ENCODE results near the gene BAMBI. TPM values are rescaled to one million over a fixed set of nuclear protein-coding genes. Genes with fewer than 3 reads are reported as not detected.

The BAMBI gene
- polyA plus RNA-seq, 1 of the 3 experiments (the other 2 are of a cell fraction) = 2.8 TPM

DNA sequence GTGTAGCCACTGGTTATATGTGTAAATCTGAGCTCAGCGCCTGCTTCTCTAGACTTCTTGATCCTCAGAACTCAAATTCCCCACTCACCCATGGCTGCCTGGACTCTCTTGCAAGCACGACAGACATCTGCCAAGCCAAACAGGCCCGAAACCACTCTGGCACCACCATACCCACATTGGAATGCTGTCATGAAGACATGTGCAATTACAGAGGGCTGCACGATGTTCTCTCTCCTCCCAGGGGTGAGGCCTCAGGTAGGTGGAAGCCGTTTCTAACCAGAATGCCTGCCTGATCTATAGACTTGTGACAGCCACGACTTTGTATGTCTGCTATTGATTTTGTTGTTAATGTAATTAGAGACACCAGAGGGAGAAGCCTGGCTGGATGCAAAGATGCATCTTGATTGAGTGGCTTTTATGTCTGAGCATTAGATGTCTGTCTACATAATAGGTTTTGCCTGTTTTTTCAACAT is 4.0 kb downstream of the BAMBI start:
- no peak overlapping the region for H2AFZ ChIP-seq (ENCODE audit: low read depth)
- peaks cover 37% of the 10 kb centered on the region for H3K79me2 ChIP-seq (ENCODE audit: insufficient read depth)
- ChIA-PET POLR2A (interaction anchor here (0.6 kb wide), 1 partner anchor 143 kb away, joined by 3 read pairs; no protein-coding TSS in a partner anchor), CTCF (interaction anchor here (0.9 to 5.3 kb wide), 15 partner anchors 10 to 821 kb away, joined by 3 to 34 read pairs (median 4); no protein-coding TSS in a partner anchor)
- H3K9me3 ChIP-seq = no peaks in the 10 kb centered on the region
- peaks cover 4% of the 10 kb centered on the region; the same call in 1 of the 2 replicates for H3K27me3 ChIP-seq (ENCODE audit: insufficient read depth)
- peak; percentile 63 for DNase-seq
- H3K4me3 ChIP-seq (ENCODE audit: low read depth in 2 of 2, low read length in 1 of 2) = peak overlapping the region; percentile 9 to 82; a peak in 1 of 4 replicates
- H3K4me1 ChIP-seq (ENCODE audit: control insufficient read depth in 1 of 2, insufficient read depth in 2 of 2, low read depth in 1 of 2, low read length in 1 of 2) = peaks cover 17 to 39% of the 10 kb centered on the region in 2 experiments; a peak in 3 of 4 replicates
- peak; percentile 27; the same call in 1 of the 2 replicates for TF ChIP-seq RAD21 (IDR thresholded peaks at IDR 0.05; ENCODE audit: low read length)
- TF ChIP-seq, protein P1, sequence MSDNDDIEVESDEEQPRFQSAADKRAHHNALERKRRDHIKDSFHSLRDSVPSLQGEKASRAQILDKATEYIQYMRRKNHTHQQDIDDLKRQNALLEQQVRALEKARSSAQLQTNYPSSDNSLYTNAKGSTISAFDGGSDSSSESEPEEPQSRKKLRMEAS (IDR thresholded peaks at IDR 0.05; ENCODE audit: low read depth) = peak; percentile 31; the same call in 1 of the 2 replicates
- peak; percentile 80 for TF ChIP-seq CHD2 (IDR thresholded peaks at IDR 0.05; ENCODE audit: low read length, partially characterized antibody)
- peak; percentile 95 for TF ChIP-seq RCOR1 (IDR thresholded peaks at IDR 0.05; ENCODE audit: low read length)
- TF ChIP-seq TCF12 (IDR thresholded peaks at IDR 0.05) = peak; percentile 67; the same call in 1 of the 2 replicates
- peak; percentile 66 for TF ChIP-seq FOXJ3 (CRISPR knock-in tag; IDR thresholded peaks at IDR 0.05)
- no peak for TF ChIP-seq ELF1 (IDR thresholded peaks at IDR 0.05)
- peak; percentile 59; the same call in 1 of the 2 replicates for TF ChIP-seq TEAD4 (IDR thresholded peaks at IDR 0.05; ENCODE audit: borderline replicate concordance, insufficient read depth)
- TF ChIP-seq MEF2A (IDR thresholded peaks at IDR 0.05; ENCODE audit: borderline replicate concordance, low read depth) = no peak
- TF ChIP-seq MXI1 (IDR thresholded peaks at IDR 0.05; ENCODE audit: low read depth, low read length) = peak; percentile 89
- peak in 1 of 2 experiments; percentile 95; a peak in 2 of 4 replicates for TF ChIP-seq EP300 (IDR thresholded peaks at IDR 0.05; ENCODE audit: borderline replicate concordance in 1 of 2, low read depth in 1 of 2, low read length in 1 of 2)
- TF ChIP-seq GATA2 (CRISPR knock-in tag; IDR thresholded peaks at IDR 0.05) = peak; percentile 77
- TF ChIP-seq FOSL2 (IDR thresholded peaks at IDR 0.05; ENCODE audit: borderline replicate concordance, low read depth) = no peak
- 0 out of 2 replicates have a peak, but pooled peaks have one; percentile 16 for TF ChIP-seq RFX5 (IDR thresholded peaks at IDR 0.05; ENCODE audit: low read length)
- TF ChIP-seq POLR2AphosphoS5 (IDR thresholded peaks at IDR 0.05; ENCODE audit: low read depth, low read length) = 0 out of 2 replicates have a peak, but pooled peaks have one; percentile 16
- H3K9ac ChIP-seq = no peak overlapping the region
- H3F3A ChIP-seq (replicated peaks; ENCODE audit: insufficient read depth) = peaks cover 2% of the 10 kb centered on the region
- no peaks in the 10 kb centered on the region for H3K9me2 ChIP-seq
- peak overlapping the region; percentile 92 for H3K4me2 ChIP-seq
- peaks cover 11 to 14% of the 10 kb centered on the region in 2 experiments for H3K36me3 ChIP-seq (replicated peaks in 1 of 2; ENCODE audit: control insufficient read depth in 1 of 2, insufficient read depth in 2 of 2, low read length in 1 of 2)
- 15% methylated on average over 5 of the region's 6 CpGs for WGBS (ENCODE audit: low lambda C conversion rate)
- H4K20me1 ChIP-seq (ENCODE audit: insufficient read depth) = no peaks in the 10 kb centered on the region
- H3K27ac ChIP-seq (ENCODE audit: low read depth in 2 of 2, low read length in 1 of 2) = peak overlapping the region in 1 of 2 experiments; percentile 92; a peak in 2 of 4 replicates

GRCh38 chr10:28681928-28682750 is 4.8 kb downstream of the BAMBI start:
- CTCF ChIA-PET = interaction anchor here (0.7 to 5.3 kb wide), 15 partner anchors 8 to 820 kb away, joined by 3 to 34 read pairs (median 3); no protein-coding TSS in a partner anchor
- Histone ChIP-seq H3K4me1 (ENCODE audit: control insufficient read depth in 1 of 2, insufficient read depth in 2 of 2, low read depth in 1 of 2, low read length in 1 of 2) (peaks cover 23 to 38% of the 10 kb centered on the region in 2 experiments; a peak in 3 of 4 replicates), H2AFZ (ENCODE audit: low read depth) (no peak overlapping the region), H3K27me3 (ENCODE audit: insufficient read depth) (no peaks in the 10 kb centered on the region), H3F3A (replicated peaks; ENCODE audit: insufficient read depth) (peaks cover 5% of the 10 kb centered on the region), H3K9me2 (no peaks in the 10 kb centered on the region), H3K4me2 (no peak overlapping the region), H3K4me3 (ENCODE audit: low read depth in 2 of 2, low read length in 1 of 2) (peak overlapping the region in 1 of 2 experiments; percentile 21; a peak in 1 of 4 replicates), H4K20me1 (ENCODE audit: insufficient read depth) (no peaks in the 10 kb centered on the region), H3K79me2 (ENCODE audit: insufficient read depth) (peaks cover 37% of the 10 kb centered on the region), H3K27ac (ENCODE audit: low read depth in 2 of 2, low read length in 1 of 2) (peak overlapping the region in 1 of 2 experiments; percentile 92; a peak in 2 of 4 replicates), H3K9ac (no peak overlapping the region), H3K36me3 (replicated peaks in 1 of 2; ENCODE audit: control insufficient read depth in 1 of 2, insufficient read depth in 2 of 2, low read length in 1 of 2) (peaks cover 11 to 14% of the 10 kb centered on the region in 2 experiments), H3K9me3 (no peaks in the 10 kb centered on the region)
- WGBS (ENCODE audit: low lambda C conversion rate) = 70% methylated on average over 14 of the region's 14 CpGs
- TF ChIP-seq RXRA (IDR thresholded peaks at IDR 0.05; ENCODE audit: borderline replicate concordance, low read depth) = no peak
- TF ChIP-seq ELF1 (IDR thresholded peaks at IDR 0.05) = no peak
- peak in 1 of 2 experiments; percentile 68; a peak in 2 of 4 replicates for TF ChIP-seq EP300 (IDR thresholded peaks at IDR 0.05; ENCODE audit: borderline replicate concordance in 1 of 2, low read depth in 1 of 2, low read length in 1 of 2)
- TF ChIP-seq GATA2 (CRISPR knock-in tag; IDR thresholded peaks at IDR 0.05) = peak; percentile 83
- peak; percentile 3; the same call in 1 of the 2 replicates for TF ChIP-seq FOXJ3 (CRISPR knock-in tag; IDR thresholded peaks at IDR 0.05)
- TF ChIP-seq CHD2 (IDR thresholded peaks at IDR 0.05; ENCODE audit: low read length, partially characterized antibody) = peak; percentile 31
- peak; percentile 87 for TF ChIP-seq RCOR1 (IDR thresholded peaks at IDR 0.05; ENCODE audit: low read length)
- TF ChIP-seq TCF12 (IDR thresholded peaks at IDR 0.05) = 0 out of 2 replicates have a peak, but pooled peaks have one; percentile 12
- no peak for TF ChIP-seq REST (IDR thresholded peaks at IDR 0.05; ENCODE audit: low read depth, low read length)
- POLR2A ChIA-PET = no interaction called here
- peak; percentile 63 for DNase-seq

Data from SK-N-SH (cell line).